GM20431 (cell line): ENCODE measurements around the gene CLPX.
"Not testable (repeated sequence)": the region's sequence is repeated elsewhere in the genome, so short reads cannot be mapped to it uniquely, and the experiment has no call there.

Source experiments
- in situ Hi-C: fragments of 300-500 bp; cut with MseI, MboI; formaldehyde crosslinking; loops from one replicate; pipeline ENCODE4 v1.15.0; 2020; ENCODE audit warnings: low sequenced_read_pairs; ENCODE audit not compliant: unreplicated experiment

Gene CLPX

DNA sequence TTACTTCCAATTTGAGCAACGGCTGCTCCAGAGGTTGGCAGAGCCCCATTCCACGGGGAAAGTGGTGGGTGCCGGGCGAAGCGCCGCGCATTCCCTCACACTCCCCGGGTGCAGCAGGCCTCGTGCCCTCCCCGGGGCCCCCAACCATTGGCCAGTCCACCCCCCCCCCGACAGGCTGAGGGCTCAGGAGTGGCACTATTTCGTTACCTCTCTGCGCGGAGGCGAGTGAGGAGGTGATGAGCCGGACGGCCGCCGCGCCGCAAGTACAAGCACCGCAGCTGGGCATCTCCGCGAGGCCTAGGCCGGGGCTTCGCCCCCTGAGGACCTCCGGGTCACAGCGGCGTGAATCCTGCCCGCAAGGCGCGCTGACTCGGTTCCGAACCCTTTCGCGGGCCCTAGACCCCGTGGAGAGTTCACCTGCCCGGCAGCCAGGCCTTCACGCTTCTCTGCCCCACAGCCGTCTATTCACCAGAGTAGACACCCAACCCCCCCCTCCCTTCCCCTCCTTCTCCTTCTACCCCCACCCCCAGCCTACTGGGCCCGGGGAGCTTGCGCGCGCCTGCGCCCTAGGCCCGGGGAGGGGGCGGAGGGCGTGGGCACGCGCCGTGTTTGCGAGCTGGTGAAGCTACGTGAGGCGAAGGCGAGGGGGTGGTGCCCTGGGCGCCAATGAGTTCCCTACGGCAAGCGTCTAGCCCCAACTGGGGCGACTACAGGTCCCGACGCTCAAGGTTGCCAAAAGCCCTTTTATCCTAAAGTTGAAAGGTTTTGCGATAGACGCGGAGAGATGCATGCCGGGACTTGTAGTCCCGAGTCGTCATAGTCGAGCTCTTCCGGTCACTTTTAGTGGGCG, at the start of gene CLPX:
TSS of gene CLPX (minus strand) at position 475 of the 850 bp plus-strand sequence. CDS start at position 286, 189 bp downstream.
- in situ Hi-C loops, result loop anchor here (10.0 kb wide), 1 partner anchor 100 kb away; the partner anchor contains the start of gene PARP16

DNA sequence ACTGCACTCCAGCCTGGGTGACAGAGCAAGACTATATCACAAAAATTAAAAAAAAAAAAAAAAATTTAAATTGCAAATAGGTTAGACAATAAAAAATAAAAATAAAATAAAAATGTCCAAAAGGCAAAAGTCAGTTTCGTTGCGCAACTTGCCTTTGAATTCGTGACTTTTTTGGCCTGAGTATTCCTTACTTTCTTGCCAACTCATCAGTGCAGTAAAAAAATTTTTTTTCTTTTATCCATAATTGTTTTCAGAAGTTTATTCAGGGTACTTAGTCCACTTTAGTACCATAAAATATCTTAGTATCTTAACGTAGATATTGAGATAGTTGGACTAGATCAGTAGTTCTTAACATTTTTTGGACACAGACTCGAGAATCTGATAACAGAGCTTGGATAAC, 48.6 kb upstream of the CLPX start:
- in situ Hi-C loops, result no loop called here

DNA sequence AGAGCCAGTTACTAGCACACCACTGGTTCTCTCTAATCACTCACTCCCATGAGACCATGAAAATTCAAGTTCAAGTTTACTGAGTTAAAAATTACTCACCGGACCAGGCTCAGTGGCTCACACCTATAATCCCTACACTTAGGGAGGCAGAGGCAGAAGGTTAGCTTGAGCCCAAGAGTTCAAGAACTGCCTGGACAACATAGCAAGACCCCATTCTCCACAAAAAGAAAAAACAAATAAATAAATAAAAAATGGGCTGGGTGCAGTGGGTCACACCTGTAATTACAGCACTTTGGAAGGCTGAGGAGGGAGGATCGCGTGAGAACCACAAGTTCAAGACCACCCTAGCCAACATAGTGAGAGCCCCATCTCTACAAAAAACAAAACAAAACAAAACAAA, 47.4 kb upstream of the CLPX start:
- in situ Hi-C loops, result no loop called here

DNA sequence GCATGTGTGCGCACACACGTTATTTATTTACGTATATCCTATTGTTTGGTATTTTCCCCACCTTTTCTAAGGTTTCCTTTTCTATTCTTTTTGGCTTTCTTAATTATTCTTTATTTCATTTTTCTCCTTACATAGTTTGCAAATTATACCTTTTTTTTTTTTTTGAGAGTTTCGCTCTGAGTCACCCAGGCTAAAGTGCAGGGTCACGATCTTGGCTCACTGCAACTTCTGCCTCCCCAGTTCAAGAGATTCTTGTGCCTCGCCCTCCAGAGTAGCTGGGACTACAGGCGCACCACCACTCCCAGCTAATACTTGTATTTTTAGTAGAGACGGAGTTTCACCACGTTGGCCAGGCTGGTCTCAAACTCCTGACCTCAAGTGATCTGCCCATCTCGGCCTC, 46.2 kb upstream of the CLPX start:
- in situ Hi-C loops, result no loop called here

DNA sequence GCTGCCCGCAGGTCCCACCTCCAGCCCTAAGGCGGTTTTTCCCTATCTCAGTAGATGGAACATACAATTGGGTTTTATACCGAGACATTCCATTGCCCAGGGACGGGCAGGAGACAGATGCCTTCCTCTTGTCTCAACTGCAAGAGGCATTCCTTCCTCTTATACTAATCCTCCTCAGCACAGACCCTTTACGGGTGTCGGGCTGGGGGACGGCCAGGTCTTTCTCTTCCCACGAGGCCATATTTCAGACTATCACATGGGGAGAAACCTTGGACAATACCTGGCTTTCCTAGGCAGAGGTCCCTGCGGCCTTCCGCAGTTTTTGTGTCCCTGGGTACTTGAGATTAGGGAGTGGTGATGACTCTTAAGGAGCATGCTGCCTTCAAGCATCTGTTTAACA, 41.8 kb upstream of the CLPX start:
- in situ Hi-C loops, result not testable (repeated sequence)

DNA sequence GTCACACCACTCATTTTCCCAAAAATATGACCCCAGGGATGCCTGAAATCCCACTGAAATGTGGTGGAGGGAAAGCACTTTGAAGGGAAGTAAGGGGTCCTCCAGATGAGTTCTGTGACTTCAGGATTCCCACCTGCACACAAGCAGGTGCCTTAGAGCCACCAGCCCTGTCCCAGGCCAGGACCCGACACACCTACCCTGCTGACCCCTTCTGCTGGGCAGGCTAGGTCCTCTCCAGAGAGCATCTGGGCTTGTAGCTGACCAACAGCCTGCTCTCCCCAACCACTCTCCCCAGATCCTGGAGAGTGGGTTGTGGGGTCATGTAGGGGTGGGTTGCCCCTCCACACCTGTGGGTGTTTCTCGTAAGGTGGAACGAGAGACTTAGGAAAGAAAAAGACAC, 41.1 kb upstream of the CLPX start:
- in situ Hi-C loops, result no loop called here

DNA sequence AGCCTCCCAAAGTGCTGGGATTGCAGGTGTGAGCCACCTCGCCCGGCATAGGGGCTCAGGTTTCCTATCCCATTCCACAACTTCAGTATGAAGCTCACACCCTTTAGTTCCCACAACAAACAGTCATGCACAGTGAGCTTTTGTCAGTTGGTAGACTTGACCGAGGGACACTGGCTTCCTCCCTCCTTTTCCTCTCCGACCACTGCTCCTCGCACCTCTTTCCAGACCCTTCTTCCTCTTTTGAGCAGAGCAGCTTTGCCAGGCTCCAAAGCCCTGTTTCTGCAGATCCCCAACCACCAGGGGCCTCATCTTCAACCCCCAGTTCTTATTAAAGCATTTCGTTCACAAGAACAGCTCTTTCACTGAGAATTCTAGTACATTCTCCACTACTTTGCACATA, 38.9 kb upstream of the CLPX start:
- in situ Hi-C loops, result no loop called here

DNA sequence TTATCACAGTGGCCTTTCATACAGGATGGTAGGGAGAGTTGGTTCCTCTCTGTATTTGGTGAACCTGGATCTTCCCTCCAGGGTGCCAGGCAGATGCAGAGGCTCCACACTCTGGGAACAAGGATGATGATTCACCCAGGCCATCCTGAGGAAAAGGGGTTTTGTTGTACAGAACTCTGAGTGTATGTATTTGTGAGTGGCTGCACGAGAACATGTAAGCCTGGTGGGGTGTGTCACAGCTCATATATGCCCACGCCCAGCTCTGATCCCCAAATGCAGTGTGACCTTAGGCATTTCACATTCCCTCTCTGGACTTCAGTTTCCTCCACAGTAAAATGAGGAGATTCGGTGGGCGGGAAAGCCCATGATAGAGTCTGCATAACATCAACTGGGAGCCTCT, 37.7 kb upstream of the CLPX start:
- in situ Hi-C loops, result no loop called here

DNA sequence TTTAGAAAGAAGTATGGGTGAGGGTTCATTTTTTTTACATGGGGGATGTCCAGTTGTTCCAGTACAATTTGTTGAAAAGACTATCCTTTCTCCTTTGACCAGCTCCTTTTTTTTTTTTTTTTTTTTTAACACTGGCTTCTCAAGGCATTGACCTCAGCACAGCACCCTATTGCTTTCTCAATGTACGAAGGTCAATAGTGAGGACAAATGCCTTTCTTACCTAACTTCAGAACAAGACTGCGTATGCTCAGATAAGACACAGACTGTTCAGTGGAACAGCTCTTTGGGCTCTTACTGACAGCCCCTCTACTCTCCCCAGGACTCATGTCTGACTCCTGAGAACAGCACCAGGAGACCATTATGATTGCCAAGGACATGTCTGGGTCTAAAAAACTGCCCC, 36.6 kb upstream of the CLPX start:
- in situ Hi-C loops, result no loop called here

DNA sequence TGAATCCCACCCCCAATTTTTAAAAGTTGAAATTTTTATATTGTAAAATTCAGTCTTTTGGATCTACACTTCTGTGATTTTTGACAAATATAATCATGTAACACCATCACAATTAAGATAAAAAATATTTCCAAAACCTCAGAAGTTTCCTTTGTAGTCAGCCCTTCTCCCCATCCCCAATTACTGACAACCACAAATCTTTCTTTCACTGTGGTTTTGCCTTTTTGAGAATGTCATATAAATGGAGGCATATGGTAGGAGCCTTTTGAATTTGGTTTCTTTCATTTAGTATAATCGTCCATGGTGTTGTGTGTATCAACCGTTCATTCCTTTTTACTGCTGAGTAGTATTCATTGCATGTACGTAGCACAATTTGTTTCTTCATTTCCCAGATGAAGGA, 34.0 kb upstream of the CLPX start:
- in situ Hi-C loops, result no loop called here

DNA sequence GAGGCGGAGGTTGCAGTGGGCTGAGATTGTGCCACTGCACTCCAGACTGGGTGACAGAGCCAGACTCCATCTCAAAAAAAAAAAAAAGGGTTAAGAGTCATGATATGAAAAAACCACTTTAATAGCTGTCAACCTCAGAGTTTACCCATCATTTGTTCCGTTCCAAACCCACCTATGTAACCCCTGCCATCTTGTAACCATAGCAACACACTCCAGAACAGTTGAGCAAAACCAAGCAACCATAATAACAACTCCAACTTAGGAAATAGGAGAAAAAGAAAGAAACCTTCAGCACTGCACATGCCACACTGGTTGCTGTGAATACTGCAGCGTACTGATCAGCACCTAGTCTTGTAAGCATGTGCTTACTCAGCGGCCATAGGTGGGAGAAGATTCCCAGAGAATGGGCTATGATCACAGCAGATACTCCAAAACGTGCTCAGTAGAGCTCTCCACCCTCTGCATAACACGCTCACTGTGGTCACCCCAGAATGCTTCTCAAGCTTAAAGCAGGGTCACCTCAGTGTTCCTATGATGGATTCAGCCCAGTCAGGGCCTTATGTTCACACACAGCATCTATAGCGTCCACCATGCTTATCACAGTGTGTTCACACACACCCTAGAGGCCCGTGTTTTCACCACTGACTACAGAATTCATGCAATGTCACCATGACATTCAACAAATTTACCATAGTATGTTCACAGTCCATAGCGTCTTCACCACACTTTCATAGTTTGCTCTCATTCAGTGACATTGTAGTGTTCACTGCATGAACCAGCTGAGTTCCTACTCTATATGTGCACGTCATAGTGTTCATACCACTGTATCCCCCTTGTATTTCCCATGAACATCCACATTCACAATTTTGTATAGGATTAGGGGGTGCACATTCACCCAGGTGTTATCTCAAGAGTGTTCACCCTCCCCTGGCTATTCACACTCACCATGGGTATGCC, 32.7 kb upstream of the CLPX start:
- in situ Hi-C loops, result no loop called here

DNA sequence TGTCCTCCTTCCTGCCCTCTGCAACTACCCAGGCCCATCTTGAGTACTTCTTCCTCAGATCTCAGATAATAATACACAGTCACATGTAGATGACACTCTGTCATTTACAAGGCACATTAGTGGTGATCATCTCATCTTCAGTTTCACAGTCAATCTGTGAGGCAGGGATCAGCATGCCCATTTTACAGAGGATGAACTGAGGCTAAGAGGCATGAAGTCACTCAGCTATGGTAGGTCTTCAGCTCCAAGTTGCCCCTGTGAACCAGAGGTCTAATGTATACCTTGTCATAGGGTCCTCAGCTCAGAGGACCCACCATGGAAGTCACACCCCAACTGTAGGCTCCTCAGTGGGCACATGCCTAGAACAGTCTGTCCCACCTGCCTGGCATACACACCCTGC, 30.4 kb upstream of the CLPX start:
- in situ Hi-C loops, result no loop called here

DNA sequence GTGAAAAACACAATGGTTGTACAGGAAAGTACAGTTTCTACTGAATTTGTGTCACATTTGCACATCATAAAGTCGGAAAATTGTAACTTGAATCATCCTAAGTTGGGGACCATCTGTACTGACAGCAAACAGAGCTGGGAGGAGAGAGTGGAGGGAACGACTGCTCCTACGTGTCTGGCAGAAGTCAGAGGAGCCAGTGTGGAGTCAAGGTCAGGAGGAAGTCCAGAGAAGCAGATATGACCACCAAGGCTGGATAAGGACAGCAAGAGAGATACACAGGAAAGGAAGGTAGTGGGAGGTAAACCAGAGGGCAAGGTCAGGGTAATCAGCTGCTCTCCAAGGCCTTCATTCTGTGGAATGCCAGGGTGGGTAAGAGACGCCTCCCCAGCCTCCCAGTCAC, 28.9 kb upstream of the CLPX start:
- in situ Hi-C loops, result no loop called here

DNA sequence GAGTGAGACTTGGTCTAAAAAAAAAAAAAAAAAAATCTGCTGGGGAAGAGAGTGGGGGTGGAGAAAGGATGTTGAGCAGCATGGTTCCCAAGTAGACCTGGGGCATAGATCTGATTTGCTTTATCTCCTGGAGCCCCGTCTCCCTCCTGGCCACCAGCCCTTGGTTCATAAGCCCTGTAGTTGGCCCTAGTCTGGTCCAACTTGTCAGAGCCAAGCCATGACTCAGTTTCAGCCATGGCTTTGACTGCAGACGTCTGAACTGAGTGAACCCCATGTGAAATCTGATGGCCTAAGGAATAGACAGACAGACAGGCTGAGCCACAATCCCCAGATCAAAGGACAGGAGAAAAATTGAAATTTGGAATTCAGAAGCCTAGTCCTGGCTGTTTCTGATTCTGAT, 28.1 kb upstream of the CLPX start:
- in situ Hi-C loops, result no loop called here

DNA sequence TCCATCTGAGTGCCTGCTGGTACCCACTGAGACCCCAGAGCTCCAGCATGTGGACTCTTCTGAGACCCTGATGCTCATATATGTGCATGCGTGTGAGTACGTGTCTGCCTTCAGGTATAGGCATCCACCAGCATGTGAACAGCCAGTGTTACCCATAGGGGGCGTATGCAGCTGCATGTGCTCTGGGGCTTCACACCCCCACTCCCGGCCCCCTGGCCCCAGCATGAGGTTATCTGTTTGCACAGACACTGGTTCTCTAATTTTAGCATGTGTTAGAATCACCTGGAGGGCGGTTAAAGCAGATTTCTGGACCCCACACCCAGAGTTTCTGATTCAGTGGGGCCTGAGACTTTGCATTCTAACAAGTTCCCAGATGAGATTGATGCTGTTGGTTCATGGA, 27.0 kb upstream of the CLPX start:
- in situ Hi-C loops, result no loop called here

DNA sequence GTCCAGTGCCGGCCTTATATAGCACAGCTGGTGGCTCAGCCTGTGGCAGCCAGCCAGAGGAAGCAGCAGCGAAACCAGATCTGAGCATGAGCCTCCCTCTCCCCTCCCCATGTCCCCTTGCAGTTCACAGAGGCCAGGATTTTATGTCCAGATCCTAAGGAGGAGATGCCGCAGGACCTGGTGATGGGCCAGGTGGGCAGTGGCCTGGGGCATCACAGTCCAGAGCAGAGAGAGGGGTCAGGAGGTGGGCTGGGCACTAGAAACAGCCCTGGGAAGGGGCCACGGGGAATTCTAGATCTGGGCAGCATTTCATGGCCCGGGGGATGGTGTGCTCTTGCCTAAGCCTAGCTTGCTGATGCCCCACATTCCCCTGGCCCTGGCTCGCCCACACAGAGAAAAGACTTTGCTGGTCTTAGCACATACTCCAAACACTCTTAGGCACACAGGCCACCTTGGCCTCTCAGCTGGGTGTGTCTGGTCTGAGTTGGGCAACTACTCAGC, 26.4 kb upstream of the CLPX start:
- in situ Hi-C loops, result no loop called here

DNA sequence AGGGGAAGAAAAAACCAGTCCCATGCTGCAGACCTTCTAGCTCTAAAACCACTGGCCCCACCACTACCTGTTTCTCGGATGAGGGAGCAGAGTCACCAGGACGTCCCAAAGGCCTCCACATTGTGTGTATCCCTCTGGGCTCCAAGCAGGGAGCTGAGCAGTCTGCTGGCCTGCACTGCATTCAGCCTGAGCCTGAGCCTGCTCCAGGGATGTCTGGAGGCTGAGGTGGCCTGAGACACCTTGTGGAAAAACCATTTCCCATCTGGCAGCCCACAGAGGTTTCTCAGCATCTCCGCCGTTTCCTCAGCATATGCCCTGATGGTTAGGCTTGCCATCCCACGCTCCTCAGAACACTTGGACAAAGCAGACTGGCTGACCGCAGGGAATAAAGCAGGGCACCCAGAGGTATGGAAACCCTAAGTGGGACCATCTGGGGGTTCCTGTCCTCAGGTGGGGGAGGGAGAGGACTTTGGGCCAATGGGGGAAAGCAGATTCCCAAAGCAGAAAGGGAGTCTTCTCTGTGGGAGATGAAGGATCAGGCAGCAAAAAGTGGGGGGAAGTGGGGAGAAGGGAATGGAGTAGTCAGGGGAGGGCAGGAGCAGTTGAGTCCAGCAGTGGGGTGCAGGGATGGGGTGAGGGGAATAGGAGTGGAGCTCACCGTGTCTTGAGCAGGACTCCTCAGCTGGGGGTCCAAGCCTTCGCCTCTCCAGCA, 25.8 kb upstream of the CLPX start, which contains the start of gene CILP:
TSS of gene CILP (minus strand) at position 704 of the 712 bp plus-strand sequence. CDS start 1,718 bp downstream, outside the sequence.
- in situ Hi-C loops, result no loop called here

DNA sequence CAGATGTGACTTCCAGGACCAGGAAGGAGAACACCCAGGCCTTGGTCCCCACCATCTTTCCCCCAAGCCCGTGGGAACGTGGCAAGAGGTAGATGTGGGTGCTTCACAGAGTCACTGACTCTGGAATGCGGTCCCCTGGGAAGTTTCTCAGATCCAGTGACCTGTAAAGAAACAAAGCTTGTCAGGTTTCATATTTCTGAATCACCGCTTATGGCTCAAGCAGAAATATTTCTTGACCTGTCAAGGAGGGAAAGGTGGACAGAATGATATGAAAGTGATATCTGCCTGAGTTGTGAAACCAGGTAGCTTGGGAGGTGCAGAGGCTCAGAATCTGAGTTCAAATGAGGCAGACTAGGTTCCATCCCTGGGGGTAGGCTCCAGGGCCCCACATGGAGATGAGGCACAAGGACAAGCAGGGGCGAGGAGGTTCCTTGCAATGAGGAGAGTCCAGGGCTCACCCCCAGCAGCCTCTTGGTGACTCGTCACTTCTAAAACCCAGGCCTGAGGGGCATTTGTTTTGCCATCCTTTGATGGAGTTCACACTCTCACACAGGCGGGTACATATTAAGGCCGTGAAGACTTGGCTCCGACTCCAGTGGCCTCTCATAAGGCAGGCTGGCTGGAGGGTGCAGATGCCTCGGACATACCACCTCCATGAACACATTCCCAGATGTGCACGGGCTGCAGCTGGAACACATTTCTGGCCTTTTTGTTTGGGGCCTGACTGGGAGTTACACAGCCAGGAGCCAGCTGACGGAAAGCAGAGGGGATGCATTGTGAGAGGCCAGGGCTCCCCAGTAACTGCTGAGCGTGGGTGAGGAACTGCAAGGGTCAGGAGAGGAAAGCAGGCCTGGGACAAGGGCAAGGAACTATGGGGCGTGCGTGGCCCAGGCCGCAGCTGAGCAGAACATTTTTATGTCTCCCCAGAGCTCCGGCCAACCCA, 24.8 kb upstream of the CLPX start:
- in situ Hi-C loops, result no loop called here

DNA sequence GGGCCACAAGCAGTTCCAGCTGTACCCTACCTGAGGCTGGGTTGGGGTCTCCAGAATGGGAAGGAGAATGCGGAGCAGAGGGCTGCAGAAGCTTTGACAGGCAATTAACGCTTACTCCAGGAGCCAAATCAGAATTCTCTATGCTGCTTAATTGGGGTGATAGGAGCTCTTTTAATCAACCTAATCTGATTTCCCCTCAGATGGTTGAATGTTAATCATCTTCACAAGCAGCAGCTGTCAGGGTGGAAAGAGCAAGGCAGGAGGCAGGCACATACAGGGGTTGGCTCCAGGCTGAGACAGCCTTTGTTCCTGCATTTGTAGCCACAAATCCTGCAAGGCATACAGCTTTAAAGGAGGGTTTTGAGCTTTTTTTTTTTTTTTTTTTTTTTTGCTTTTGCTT, 23.5 kb upstream of the CLPX start:
- in situ Hi-C loops, result no loop called here
